Uterus (tissue), 2 donors: Measurements from ENCODE around the gene CD1E.

Experiments
- CTCF ChIP-seq, 4 experiments: fragments of 200-600 bp in 2 of 4; fragments of 450-650 bp in 2 of 4; sonication (generic) in 2 of 4; IDR thresholded peaks; one replicate each; pipeline ENCODE4 v1.5.1; 2016 to 2019; ENCODE audit warnings: antibody characterized with exemption in 4 of 4, mild to moderate bottlenecking in 2 of 4, moderate library complexity in 1 of 4
- POLR2A ChIP-seq, 2 donors: fragments of 450-650 bp; IDR thresholded peaks; one replicate each; pipeline ENCODE4 v1.6.1; 2016; ENCODE audit warnings: antibody characterized with exemption in 2 of 2, mild to moderate bottlenecking in 1 of 2, moderate library complexity in 1 of 2

- TF ChIP-seq CTCF (IDR thresholded peaks at IDR 0.05) (no peak), POLR2A (IDR thresholded peaks at IDR 0.05) (no peak)
Measured at GRCh38 chr1:158335213-158335532, 18.5 kb upstream of the CD1E start.
